ENCODE data around the gene ACTN1.
A peak's percentile ranks its signal among the peaks of the same experiment; 100 is the strongest.

Gene ACTN1

DNA sequence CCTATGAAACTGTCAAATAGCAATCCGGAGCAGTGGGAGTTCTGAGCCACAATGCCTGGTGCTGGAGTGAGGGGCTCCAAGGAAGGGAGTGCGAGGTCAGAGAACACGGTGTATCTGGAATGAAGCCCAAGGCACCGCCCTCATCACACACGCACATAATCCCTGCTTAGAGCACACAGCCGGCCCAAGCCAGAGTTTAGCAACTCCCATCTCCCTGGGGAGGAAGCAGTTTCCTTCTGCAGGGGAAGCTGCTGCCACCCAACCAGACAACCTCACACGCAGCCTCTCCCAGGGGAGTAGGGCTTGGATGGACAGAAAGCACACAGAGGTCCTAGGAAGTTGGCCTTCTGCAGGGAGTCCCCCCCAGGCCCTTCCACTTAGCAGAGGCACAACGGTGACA, 31.3 kb downstream of the ACTN1 start:
- TF ChIP-seq, protein P1, sequence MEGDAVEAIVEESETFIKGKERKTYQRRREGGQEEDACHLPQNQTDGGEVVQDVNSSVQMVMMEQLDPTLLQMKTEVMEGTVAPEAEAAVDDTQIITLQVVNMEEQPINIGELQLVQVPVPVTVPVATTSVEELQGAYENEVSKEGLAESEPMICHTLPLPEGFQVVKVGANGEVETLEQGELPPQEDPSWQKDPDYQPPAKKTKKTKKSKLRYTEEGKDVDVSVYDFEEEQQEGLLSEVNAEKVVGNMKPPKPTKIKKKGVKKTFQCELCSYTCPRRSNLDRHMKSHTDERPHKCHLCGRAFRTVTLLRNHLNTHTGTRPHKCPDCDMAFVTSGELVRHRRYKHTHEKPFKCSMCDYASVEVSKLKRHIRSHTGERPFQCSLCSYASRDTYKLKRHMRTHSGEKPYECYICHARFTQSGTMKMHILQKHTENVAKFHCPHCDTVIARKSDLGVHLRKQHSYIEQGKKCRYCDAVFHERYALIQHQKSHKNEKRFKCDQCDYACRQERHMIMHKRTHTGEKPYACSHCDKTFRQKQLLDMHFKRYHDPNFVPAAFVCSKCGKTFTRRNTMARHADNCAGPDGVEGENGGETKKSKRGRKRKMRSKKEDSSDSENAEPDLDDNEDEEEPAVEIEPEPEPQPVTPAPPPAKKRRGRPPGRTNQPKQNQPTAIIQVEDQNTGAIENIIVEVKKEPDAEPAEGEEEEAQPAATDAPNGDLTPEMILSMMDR (conservative IDR thresholded peaks at IDR 0.05; ENCODE audit: low read depth, low read length): no peak
- no peak overlapping the region for H3K4me3 ChIP-seq (ENCODE audit: low read depth, low read length)
- DNase-seq (ENCODE audit: low read depth): peak; percentile 84

DNA sequence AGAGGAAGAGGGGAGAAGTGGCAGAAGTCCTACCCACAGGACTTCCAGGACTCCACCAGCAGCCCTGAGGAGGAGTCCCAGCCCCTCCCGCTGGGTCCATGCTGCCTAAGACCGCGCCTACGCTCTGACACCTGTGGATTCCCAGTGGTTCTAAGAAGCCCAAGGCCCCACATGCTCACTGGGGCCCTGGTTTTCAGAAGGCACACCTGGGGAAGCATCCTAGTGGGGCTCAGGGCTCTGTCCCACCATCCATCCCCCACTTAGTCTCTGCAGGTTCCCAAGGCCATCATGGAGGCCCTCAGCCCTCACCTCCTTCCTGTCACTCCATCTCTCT, 32.6 kb downstream of the ACTN1 start:
- no peak for DNase-seq (ENCODE audit: low read depth)
- TF ChIP-seq, protein P1 (conservative IDR thresholded peaks at IDR 0.05; ENCODE audit: low read depth, low read length): no peak
- H3K4me3 ChIP-seq (ENCODE audit: low read depth, low read length): no peak overlapping the region

DNA sequence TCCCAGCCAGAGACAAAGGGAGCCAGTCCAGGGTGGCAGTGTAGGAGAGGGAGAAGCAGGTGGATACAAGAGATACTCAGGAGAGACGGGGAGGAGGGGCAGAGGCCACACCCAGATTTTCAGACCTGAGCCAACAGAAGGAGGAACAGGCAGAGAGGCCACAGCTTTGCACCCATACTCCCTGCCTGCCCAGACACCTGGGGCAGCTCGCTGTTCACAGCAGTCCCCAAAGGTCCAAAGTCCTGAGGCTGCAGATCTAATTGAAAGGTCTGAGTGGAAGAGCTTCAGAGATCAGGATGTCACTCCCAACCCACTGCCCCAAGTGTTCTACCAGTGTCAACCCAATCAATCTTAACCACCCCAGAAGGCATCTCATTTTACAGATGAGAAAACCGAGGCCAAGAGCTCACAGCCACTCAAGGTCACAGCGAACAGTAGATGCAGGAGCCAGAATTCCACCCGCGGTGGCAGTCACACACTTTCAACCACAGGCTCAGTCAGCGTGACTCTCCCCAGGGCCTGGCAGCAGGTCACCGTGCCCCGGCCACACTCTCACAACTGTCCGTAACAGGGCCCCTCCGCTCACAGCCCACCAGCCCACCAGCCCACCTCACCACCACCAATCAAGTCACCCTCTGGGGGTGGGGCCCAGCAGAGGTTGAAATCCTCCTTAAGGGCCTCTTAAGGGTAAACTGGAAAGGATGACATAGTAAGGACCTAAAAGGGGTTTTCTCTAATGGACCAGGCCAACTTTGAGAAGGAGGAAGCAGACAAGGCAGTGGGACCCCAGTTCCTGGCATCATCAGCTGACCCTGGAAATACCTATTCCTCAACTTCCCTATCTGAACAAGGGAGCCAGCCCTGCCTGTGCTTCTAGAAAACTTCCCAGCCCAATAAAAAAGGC, 33.3 kb downstream of the ACTN1 start:
- TF ChIP-seq, protein P1 (conservative IDR thresholded peaks at IDR 0.05; ENCODE audit: low read depth, low read length): no peak
- no peak for DNase-seq (ENCODE audit: low read depth)
- H3K4me3 ChIP-seq (ENCODE audit: low read depth, low read length): no peak overlapping the region

DNA sequence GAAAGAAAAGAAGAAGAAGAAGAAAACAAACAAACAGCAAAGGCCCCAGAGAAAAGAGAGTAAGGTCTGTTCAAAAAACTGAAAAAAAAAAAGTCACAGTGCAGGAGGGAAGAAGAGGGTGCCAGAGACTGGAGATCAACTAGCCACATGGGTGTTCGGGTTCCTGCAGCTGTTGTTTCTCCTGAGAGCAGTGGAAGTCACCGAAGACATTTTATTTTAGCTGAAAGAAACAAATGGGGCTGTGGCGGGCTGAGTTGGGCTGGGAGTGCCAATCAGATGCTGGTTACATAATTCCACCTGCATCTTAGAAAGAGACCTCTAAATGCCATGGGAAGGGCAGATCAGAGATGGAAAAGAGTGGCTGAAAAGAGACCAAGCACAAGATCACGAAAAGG, 33.9 kb downstream of the ACTN1 start:
- no peak overlapping the region for H3K4me3 ChIP-seq (ENCODE audit: low read depth, low read length)
- TF ChIP-seq, protein P1 (conservative IDR thresholded peaks at IDR 0.05; ENCODE audit: low read depth, low read length): no peak
- DNase-seq (ENCODE audit: low read depth): no peak

DNA sequence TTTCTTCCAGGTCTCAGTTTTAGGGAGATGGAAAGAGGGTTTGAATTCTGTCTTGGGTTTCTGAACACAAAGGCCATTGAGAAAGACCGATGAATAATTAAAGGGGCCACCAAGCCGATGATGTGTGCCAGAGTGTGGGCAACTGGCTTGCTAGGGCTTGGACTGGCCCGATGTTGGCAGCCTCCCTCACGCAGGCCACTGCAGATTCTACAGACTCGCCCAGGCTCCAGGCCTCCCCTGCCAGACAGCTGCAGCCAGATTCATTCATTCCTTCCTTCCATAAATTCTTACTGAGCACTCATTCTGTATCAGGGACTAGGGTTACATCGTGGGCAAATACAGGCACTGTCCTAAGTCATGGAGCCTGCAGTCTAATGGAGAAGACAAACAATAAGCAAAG, 34.9 kb downstream of the ACTN1 start:
- no peak overlapping the region for H3K4me3 ChIP-seq (ENCODE audit: low read depth, low read length)
- DNase-seq (ENCODE audit: low read depth): no peak
- TF ChIP-seq, protein P1 (conservative IDR thresholded peaks at IDR 0.05; ENCODE audit: low read depth, low read length): no peak

DNA sequence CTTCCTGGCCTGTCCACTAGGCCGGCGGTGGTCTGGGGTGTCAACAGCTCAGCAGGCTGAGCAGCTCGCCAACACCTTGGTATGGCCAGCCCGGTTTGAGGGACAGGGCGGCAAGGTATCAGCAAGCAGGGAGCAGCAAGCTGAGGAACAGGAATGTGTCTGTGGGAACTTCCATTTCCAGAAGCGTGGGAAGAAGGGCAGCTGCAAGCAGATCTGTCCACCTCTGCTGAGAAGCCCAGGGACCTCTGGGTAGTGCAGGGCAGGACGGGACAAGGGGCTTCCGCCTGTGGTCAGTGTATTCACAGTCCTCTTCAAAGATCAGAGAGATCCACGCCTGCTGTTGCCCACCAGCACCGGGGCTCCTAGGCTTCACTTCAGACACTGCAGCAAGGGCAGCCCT, 36.0 kb downstream of the ACTN1 start:
- H3K4me3 ChIP-seq (ENCODE audit: low read depth, low read length): no peak overlapping the region
- TF ChIP-seq, protein P1 (conservative IDR thresholded peaks at IDR 0.05; ENCODE audit: low read depth, low read length): no peak
- no peak for DNase-seq (ENCODE audit: low read depth)

Measured in choroid plexus epithelial cell (primary cell).